ENCODE data around the gene OTOF. TPM values are rescaled to one million over a fixed set of nuclear protein-coding genes. Genes with fewer than 3 reads are reported as not detected.

The OTOF gene
- total RNA-seq, 1 donor from 2014 or later, result not detected

DNA sequence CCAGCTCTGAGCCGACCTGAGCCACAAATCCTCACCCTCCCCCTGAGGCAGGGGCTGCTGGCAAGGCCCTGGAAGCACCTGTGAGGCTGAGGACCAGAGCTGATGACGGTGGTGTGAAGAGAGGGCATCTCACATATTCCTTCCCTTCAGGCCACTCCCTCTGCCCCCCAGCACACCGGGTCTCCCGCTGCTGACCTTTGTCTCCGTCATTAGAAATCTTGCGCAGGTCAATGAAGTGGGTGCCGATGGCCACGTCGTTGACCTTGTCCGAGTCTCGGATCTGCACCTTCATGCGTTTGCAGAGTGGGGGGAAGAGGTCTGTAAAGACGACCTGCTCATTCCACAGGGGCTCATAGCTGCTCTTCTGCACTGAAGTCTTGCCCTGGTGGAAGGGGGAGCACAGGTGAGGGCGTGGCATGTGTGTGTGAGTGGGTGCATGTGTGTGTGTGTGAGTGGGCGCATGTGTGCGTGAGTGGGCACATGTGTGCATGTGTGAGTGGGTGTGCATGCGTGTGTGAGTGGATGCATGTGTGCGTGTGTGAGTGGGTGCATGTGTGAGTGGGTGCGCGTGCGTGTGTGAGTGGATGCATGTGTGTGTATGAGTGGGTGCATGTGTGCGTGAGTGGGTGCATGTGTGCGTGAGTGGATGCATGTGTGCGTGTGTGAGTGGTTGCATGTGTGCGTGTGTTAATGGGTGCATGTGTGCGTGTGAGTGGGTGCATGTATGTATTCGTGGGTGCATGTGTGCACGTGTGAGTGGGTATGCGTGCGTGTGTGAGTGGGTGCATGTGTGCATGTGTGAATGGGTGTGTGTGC is 4.5 kb upstream of the OTOF start:
- Mint-ChIP-seq H3K4me1 (no peaks in the 10 kb centered on the region), H3K27ac (no peak overlapping the region), H3K4me3 (no peak overlapping the region), H3K27me3 (peaks cover 3% of the 10 kb centered on the region), H3K9me3 (no peaks in the 10 kb centered on the region), H3K36me3 (ENCODE audit: low read depth) (no peaks in the 10 kb centered on the region)
- TF ChIP-seq, protein P1, sequence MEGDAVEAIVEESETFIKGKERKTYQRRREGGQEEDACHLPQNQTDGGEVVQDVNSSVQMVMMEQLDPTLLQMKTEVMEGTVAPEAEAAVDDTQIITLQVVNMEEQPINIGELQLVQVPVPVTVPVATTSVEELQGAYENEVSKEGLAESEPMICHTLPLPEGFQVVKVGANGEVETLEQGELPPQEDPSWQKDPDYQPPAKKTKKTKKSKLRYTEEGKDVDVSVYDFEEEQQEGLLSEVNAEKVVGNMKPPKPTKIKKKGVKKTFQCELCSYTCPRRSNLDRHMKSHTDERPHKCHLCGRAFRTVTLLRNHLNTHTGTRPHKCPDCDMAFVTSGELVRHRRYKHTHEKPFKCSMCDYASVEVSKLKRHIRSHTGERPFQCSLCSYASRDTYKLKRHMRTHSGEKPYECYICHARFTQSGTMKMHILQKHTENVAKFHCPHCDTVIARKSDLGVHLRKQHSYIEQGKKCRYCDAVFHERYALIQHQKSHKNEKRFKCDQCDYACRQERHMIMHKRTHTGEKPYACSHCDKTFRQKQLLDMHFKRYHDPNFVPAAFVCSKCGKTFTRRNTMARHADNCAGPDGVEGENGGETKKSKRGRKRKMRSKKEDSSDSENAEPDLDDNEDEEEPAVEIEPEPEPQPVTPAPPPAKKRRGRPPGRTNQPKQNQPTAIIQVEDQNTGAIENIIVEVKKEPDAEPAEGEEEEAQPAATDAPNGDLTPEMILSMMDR (IDR thresholded peaks at IDR 0.05), result no peak
- intact Hi-C loops (cut with micrococcal nuclease), result no loop called here
- CTCF ChIA-PET, result no interaction called here
- DNase-seq (no peak), ATAC-seq (ENCODE audit: low read depth) (no peak)
- POLR2A ChIA-PET, result no interaction called here

DNA sequence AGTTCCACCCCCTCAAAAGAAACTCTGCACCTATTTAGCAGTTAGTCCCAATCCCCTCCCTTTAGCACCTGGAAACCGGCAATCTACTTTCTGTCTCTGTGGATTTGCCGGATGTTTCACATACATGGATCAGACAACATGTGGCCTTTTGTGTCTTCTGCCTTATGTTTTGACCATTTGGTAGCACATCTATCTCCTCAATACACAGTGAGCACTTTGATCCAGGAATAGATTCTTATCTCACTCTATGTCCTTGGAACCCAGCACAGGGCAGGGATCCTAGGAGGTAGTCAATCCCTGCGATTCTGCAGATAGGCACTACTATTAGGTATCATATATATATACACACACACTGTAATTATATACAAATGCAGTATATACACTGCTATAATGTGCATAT is 3.8 kb upstream of the OTOF start:
- intact Hi-C loops (cut with micrococcal nuclease), result no loop called here
- no peaks in the 10 kb centered on the region for H3K9me3 Mint-ChIP-seq
- CTCF ChIA-PET, result no interaction called here
- H3K36me3 Mint-ChIP-seq (ENCODE audit: low read depth), result no peaks in the 10 kb centered on the region
- TF ChIP-seq, protein P1 (IDR thresholded peaks at IDR 0.05), result no peak
- ATAC-seq (ENCODE audit: low read depth) (no peak), DNase-seq (no peak)
- no peaks in the 10 kb centered on the region for H3K4me1 Mint-ChIP-seq
- no peak overlapping the region for H3K4me3 Mint-ChIP-seq
- peaks cover 3% of the 10 kb centered on the region for H3K27me3 Mint-ChIP-seq
- H3K27ac Mint-ChIP-seq, result no peak overlapping the region
- POLR2A ChIA-PET, result no interaction called here

DNA sequence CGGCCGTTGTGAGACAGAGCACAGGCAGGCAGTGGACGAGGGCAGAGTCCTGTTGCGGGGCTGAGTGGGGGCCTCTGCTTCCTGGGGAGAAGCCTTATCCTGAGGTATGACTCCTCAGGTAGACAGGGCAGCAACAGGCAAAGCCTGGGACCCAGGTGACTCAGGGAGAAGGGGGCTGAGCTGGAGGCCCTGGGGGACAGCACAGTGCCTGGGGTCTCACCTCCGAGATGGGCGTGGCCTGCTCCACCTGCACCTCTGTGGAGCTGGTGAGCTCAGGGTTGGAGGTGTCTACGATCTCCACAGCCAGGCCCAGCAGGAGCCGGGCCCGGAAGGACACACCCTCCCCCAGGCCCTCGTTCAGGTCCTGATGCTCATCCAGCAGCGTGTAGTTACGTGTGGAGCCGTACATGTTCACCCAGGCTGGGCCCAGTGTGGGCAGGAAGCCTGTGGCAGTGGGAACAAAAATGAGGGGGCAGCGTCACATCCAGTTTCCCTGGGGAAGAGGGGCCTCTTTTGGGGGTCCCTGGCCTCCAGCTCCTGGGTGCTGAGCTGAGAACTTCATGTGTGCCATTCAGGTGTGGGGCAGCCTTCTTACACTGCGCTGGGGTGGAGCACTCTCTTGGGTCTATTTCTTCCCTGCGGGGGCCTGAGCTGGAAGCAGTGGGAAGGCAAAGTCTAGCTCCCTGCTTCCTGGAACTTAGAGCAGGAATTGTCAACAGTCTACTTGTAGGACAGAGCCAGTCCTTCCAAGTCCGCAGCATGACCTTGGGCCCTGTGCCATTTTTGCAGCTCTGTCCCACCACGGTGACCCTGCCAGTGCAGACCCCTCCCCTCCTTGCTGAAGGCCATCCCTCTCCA is 2.9 kb upstream of the OTOF start:
- Mint-ChIP-seq H3K36me3 (ENCODE audit: low read depth) (no peaks in the 10 kb centered on the region), H3K4me3 (no peak overlapping the region), H3K27ac (no peak overlapping the region), H3K4me1 (no peaks in the 10 kb centered on the region), H3K27me3 (peaks cover 2% of the 10 kb centered on the region), H3K9me3 (no peaks in the 10 kb centered on the region)
- POLR2A ChIA-PET, result no interaction called here
- DNase-seq (no peak), ATAC-seq (ENCODE audit: low read depth) (no peak)
- intact Hi-C loops (cut with micrococcal nuclease), result no loop called here
- CTCF ChIA-PET, result no interaction called here
- TF ChIP-seq, protein P1 (IDR thresholded peaks at IDR 0.05), result no peak

DNA sequence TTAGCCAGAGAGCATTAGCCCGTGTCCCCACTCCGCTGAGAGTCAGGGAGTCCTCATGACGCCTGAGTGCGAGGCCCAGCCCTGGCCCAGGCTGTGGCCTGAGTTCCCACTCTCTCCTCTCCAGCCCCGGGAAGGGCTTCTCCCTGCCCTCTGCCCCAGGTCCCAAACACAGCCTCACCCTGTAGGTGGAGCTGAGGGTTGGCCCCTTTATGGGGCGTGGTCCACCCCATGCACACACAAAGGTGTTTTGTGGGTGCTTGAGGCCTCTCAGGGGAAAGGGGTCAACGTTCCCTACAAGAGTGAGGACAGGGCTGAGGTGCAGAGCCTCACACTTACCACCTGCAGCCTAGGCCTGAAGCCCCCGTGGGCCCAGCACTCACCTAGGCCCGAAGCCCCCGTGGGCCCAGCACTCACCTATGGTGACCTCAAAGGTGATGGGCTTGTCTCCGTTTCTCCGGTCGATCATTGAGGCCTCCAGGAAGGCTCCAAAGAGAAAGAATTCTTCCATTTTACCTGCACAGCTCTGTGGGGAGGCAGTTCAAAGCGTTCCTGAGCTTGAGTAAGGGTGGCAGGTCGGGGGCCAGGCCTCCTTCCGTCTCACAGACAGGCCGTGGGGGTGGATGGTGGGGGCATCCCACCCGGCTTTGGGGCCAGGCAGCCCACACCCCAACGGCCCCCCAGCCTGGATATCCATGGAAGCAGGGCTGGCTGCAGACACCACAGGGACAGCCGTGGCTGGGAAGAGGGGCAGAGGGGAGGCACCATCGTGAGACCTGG is 2.1 kb upstream of the OTOF start:
- Mint-ChIP-seq H3K27ac (no peak overlapping the region), H3K4me1 (no peaks in the 10 kb centered on the region), H3K4me3 (no peak overlapping the region), H3K27me3 (no peaks in the 10 kb centered on the region), H3K36me3 (ENCODE audit: low read depth) (no peaks in the 10 kb centered on the region), H3K9me3 (no peaks in the 10 kb centered on the region)
- TF ChIP-seq, protein P1 (IDR thresholded peaks at IDR 0.05), result no peak
- DNase-seq, result no peak
- ChIA-PET POLR2A (no interaction called here), CTCF (no interaction called here)
- no peak for ATAC-seq (ENCODE audit: low read depth)
- intact Hi-C loops (cut with micrococcal nuclease), result no loop called here
